ENCODE measurements around the gene TNFAIP8. TPM values are rescaled to one million over a fixed set of nuclear protein-coding genes. Genes with fewer than 3 reads are reported as not detected.

Gene TNFAIP8
- total and polyA plus RNA-seq, 9 of the 15 experiments (the other 6 are each of a cell fraction or from before 2014, with no cell fraction given): 29.9 to 52.2 (median 44.8) TPM

DNA sequence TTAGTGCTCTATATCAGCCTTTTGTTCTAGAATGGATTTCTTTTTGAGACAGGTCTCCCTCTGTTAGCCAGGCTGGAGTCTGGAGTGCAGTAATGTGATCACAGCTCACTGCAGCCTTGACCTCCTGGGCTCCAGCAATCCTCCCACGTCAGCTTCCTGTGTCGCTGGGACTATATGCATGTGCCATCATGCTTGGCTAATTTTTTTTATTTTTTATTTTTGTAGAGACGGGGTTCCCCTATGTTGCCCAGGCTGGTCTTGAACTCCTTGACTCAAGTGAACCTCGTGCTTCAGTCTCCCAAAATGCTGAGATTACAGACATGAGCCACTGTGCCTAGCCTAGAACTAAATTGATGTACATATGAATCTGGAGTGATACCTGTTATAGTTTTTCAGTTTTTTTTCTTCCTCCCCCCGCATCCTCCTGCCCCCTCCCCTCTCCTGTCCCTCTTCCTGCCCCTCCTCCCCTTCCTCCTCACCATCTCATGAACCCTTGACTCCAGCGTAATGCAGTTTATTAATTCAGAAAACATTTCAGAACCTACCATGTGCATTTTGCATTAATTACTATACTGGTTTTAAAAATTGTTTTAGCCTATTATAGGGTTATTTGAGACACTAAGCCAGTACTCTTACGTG, 37.4 kb upstream of the TNFAIP8 start (continued):
- TF ChIP-seq, protein P1, sequence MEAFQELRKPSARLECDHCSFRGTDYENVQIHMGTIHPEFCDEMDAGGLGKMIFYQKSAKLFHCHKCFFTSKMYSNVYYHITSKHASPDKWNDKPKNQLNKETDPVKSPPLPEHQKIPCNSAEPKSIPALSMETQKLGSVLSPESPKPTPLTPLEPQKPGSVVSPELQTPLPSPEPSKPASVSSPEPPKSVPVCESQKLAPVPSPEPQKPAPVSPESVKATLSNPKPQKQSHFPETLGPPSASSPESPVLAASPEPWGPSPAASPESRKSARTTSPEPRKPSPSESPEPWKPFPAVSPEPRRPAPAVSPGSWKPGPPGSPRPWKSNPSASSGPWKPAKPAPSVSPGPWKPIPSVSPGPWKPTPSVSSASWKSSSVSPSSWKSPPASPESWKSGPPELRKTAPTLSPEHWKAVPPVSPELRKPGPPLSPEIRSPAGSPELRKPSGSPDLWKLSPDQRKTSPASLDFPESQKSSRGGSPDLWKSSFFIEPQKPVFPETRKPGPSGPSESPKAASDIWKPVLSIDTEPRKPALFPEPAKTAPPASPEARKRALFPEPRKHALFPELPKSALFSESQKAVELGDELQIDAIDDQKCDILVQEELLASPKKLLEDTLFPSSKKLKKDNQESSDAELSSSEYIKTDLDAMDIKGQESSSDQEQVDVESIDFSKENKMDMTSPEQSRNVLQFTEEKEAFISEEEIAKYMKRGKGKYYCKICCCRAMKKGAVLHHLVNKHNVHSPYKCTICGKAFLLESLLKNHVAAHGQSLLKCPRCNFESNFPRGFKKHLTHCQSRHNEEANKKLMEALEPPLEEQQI (IDR thresholded peaks at IDR 0.05): no peak
- TF ChIP-seq SMARCA4 (IDR thresholded peaks at IDR 0.05): no peak
- no peak for TF ChIP-seq ZNF707 (CRISPR knock-in tag; conservative IDR thresholded peaks at IDR 0.05)
- no peak for TF ChIP-seq ZNF77 (CRISPR knock-in tag; IDR thresholded peaks at IDR 0.05)
- TF ChIP-seq POU5F1 (IDR thresholded peaks at IDR 0.05; ENCODE audit: borderline replicate concordance, low read depth, low read length, partially characterized antibody): no peak
- 0 out of 2 replicates have a peak, but pooled peaks have one; percentile 35 for TF ChIP-seq SMAD4 (CRISPR knock-in tag; conservative IDR thresholded peaks at IDR 0.05)
- TF ChIP-seq DACH1 (IDR thresholded peaks at IDR 0.05; ENCODE audit: partially characterized antibody): no peak
- no peak for TF ChIP-seq ZNF174 (CRISPR knock-in tag; IDR thresholded peaks at IDR 0.05)
- TF ChIP-seq NUFIP1 (IDR thresholded peaks at IDR 0.05; ENCODE audit: partially characterized antibody): no peak
- no peak for TF ChIP-seq PCBP2 (IDR thresholded peaks at IDR 0.05; ENCODE audit: low read depth, low read length, poor library complexity, severe bottlenecking)
- TF ChIP-seq TBL1XR1 (IDR thresholded peaks at IDR 0.05; ENCODE audit: low read length in 2 of 2): 0 out of 4 replicates have a peak, but pooled peaks of 1 of the 2 experiments have one; percentile 16
- TF ChIP-seq CREBBP (IDR thresholded peaks at IDR 0.05; ENCODE audit: low read depth, low read length): no peak
- TF ChIP-seq MCM2 (IDR thresholded peaks at IDR 0.05; ENCODE audit: low read depth): no peak
- TF ChIP-seq ZBTB17 (CRISPR knock-in tag; IDR thresholded peaks at IDR 0.05): no peak
- TF ChIP-seq ILF3 (IDR thresholded peaks at IDR 0.05; ENCODE audit: borderline replicate concordance): no peak
- TF ChIP-seq ZNF175 (CRISPR knock-in tag; IDR thresholded peaks at IDR 0.05; ENCODE audit: low read depth): peak; percentile 68; the same call in 1 of the 2 replicates
- no peak for TF ChIP-seq ZBTB7A (IDR thresholded peaks at IDR 0.05; ENCODE audit: borderline replicate concordance, control insufficient read depth, low read depth, low read length)
- no peak for TF ChIP-seq ZKSCAN8 (CRISPR knock-in tag; IDR thresholded peaks at IDR 0.05)
- no peak for TF ChIP-seq ZNF311 (CRISPR knock-in tag; IDR thresholded peaks at IDR 0.05)
- TF ChIP-seq, protein P2, sequence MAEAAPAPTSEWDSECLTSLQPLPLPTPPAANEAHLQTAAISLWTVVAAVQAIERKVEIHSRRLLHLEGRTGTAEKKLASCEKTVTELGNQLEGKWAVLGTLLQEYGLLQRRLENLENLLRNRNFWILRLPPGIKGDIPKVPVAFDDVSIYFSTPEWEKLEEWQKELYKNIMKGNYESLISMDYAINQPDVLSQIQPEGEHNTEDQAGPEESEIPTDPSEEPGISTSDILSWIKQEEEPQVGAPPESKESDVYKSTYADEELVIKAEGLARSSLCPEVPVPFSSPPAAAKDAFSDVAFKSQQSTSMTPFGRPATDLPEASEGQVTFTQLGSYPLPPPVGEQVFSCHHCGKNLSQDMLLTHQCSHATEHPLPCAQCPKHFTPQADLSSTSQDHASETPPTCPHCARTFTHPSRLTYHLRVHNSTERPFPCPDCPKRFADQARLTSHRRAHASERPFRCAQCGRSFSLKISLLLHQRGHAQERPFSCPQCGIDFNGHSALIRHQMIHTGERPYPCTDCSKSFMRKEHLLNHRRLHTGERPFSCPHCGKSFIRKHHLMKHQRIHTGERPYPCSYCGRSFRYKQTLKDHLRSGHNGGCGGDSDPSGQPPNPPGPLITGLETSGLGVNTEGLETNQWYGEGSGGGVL (CRISPR knock-in tag; IDR thresholded peaks at IDR 0.05): no peak
- TF ChIP-seq SIN3B (IDR thresholded peaks at IDR 0.05; ENCODE audit: low read depth): no peak
- TF ChIP-seq NFE2L1 (tag; IDR thresholded peaks at IDR 0.05; ENCODE audit: borderline replicate concordance, low read depth): no peak
- no peak for TF ChIP-seq IRF2 (CRISPR knock-in tag; IDR thresholded peaks at IDR 0.05)
- no peak for TF ChIP-seq RNF2 (IDR thresholded peaks at IDR 0.05)
